COR-L47 (cell line): Measurements from ENCODE around the gene FAM156A.
"Not testable (repeated sequence)": the region's sequence is repeated elsewhere in the genome, so short reads cannot be mapped to it uniquely, and the experiment has no call there.

Experiments
- DNase-seq: peaks from one replicate; lab custom pipeline; 2025; lab: John Stamatoyannopoulos, UW

FAM156A gene

GRCh38 chrX:52905531-52905930 lies 52.8 kb downstream of the FAM156A start:
- DNase-seq = not testable (repeated sequence)
